Measurements from ENCODE around the gene TMEM151A.

Gene TMEM151A

GRCh38 chr11:66283461-66284105 lies 8.1 kb upstream of the TMEM151A start:
- DNase-seq (ENCODE audit: low spot score), result no peak

DNA sequence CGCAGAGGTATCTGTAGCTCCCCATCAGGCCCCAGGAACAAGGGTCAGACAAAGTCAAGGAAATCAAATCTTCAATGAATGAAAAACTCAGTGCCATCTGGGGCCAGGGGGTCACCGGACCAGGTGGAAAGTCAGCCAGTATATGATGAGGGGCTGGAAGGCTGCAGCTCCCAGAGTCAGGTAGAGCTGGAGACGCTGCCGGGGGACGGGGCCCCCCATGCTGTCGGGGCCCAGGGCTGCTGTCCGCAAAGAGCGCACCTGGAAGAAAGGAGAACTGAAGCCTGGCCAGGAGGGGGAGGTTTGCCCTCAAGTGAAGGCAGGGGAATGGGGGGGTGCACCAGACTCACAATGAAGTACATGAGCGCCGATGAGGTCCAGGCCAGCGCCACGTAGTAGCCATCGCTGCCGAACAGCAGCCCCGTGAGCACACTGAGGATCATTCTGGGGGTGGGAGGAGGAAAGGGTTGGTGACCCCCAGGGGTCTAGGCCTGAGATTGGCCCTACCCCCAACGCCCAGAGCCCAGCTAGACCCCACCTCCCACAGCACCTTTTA lies 7.1 kb upstream of the TMEM151A start:
- no peak for DNase-seq (ENCODE audit: low spot score)

DNA sequence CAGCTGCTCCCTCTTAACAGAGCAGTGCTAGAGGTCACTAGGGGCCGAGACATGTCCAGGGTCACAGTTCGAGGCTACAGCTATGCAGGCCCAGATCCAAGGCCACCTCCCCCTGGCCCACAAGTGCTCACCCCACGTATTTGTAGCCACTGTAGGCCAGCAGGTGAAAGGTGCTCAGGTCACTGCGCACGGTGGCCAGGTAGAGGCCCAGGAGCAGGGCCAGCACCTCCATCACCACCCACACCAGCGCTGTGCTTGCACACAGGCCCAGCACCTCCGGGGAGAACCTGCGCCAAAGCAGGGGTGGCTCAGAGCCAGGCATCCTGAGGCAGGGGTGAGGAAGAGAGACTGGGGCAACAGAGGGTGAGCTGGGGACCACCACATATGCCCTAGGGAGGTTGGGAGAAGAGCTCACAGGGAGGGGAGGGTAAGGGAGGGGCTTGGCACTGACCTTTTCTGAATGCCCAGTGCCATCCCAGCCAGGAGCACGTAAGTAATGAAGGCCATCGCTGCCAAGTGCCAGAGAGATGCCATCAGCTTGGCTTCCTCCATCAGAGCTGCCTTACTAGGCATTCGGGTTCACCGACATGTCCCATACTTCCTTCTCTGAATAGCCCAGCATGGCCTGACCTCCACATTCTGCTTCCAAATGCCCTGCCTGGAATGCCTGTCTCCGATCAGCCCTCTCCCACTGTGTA lies 6.3 kb upstream of the TMEM151A start:
- DNase-seq (ENCODE audit: low spot score), result no peak

DNA sequence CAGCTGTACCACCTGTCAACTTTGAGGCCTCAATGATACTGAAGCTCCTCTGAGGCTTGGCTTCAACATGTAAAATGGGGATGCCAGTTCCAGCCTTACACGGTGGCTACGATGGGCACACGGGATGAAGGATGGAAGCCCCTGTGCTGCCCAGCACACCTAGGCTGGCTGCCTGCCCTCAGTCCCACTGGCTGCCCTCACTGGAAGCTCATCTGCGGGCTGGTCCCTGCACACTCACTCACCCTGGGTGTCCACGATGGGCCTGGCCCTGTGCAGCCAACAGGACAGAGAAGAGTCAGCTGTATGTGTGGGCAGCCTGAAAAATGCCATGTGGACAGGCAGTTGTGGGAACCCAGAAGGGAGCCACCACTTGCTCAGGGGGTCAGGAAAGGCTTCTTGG lies 5.0 kb upstream of the TMEM151A start:
- no peak for DNase-seq (ENCODE audit: low spot score)

DNA sequence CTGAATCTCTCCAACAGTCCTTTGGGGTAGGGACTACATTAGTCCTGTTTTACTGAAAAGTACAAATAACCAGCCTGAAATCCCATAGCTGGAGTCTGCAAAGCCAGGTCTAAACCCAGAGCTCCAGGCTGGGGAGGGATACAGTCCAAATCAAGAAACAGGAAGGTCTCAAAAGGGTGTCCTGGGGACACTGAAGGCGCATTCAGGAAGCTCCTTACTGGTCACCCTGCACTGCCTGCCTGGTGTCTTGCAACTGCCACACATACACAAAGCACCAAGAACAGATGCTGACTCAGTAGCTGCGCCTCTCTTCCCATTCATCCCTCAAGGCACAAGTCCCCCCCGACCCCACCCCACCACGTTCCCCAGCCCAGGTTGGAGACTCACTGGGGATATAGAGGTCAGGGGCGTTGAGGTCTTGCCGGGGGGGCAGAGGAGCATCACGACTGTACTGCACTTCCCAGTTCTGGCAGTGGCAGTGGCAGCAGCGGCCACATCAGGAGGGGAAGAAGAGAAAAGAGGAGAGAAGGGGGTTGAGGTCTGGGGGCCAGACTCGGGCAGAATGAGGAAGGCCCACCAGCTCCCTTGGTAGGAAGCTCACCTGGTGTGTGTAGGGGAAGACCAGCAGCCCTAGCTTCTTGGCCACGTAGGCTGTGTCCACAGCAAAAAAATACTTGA lies 4.3 kb upstream of the TMEM151A start:
- no peak for DNase-seq (ENCODE audit: low spot score)

DNA sequence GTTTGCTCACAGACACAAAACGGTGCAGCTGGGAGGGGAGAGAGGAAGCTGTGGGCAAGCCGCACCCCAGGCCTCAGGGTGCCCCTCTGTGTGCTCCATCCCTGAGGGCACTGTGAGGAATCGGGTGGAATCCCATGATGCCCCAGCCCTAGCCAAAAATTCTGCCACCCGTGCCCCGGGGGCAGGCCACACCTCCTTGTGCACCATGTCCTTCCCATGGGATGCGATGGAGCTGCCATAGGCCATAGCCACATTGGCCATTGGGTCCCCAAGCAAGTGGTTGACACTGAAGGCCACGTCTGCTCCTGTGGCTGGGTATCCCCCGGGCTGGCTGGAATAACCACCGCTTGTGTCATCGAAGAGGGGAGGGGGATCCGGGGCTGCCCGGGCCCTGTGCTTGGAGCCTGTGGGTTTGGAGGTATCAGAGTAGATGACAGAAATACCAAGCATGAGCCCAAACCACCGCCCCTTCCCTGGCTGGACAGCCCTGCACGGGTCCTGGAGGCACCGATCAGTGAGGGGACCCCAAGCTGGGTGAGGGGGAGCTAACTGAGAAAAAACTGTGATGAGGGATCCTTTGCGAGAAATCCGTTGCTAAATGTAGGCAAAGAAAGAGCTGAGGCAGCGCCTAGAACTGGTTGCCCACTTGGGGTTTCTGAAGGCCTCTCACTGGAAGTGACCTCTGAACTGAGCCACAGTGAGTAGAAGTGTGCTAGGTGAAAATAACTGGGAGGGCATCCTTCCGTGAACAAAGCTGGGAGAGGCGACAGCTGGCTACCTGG lies 3.6 kb upstream of the TMEM151A start:
- DNase-seq (ENCODE audit: low spot score), result peak; percentile 24

- peak; percentile 100 for DNase-seq (ENCODE audit: low spot score)
These were observed 2.8 kb upstream of the TMEM151A start, which contains the start of gene YIF1A for GRCh38 chr11:66288671-66289547. Gene YIF1A (minus strand): TSS chr11:66289143. CDS start chr11:66288985, 158 bp downstream.

GRCh38 chr11:66289548-66290329 lies 2.0 kb upstream of the TMEM151A start:
- peak; percentile 86 for DNase-seq (ENCODE audit: low spot score)

- no peak for DNase-seq (ENCODE audit: low spot score)
These were observed 1.4 kb upstream of the TMEM151A start for GRCh38 chr11:66290330-66290621.

DNA sequence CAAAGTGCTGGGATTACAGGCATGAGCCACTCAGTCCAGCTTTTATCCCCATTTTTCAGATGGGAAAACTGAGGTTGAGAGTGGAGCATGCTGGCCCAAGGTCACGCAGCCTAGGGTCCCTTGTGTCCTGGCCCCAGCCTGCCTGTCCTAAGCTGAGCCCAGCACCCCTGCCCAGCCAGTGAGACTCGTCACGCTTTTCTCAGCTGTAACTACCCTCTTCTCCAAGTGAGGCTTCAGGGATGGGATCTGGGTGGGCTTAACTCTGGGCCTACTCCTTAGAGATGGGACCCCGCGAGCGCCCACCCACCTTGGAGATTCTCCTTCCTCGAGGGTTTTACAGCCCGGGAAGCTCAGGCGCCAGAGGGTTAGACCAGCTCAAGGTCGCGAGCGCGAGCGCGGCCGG lies 390 bp upstream of the TMEM151A start:
- no peak for DNase-seq (ENCODE audit: low spot score)

DNA sequence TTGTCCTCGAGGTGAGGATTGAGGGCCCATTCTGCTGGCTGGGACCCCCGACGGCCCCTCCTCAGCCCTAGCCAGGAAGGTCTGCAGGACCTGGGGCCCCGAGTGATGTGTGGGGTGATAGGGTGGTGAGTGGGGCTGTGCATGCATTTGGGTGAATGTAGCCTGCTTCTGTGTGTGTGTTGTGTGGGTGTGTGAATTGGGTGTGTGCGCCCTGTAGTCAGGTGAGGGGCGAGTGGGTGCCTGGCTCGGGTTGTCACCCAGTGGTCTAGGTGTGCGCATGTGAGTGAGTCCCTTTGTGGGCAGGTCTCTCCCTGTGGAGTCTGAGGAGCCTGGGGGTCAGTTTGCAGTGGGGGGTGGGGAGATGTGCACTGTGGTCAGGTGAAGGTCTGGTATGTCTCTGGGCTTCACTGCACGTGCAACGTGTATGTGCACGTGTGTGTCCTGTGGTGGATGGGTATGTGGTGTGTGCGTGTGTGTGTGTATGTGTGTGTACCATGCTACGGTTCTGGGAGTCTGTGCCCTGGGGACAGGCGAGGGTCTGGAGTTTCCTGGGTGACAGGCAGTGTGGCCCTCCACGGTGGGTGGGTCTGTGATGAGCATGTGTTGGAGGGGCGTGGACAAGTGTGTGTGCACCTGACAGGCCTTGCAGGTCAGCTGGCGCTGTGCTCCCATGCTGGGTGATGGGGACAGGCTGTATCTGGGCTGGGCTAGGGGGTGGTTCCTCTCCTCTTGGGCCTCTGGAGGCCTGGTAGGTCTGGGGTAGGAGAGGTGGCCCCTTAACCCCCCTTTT lies 1.0 kb downstream of the TMEM151A start:
- DNase-seq (ENCODE audit: low spot score), result no peak

GRCh38 chr11:66293352-66293751 lies 1.7 kb downstream of the TMEM151A start:
- no peak for DNase-seq (ENCODE audit: low spot score)

GRCh38 chr11:66293777-66294625 lies 2.3 kb downstream of the TMEM151A start:
- DNase-seq (ENCODE audit: low spot score), result no peak

GRCh38 chr11:66294626-66295620 lies 3.2 kb downstream of the TMEM151A start:
- no peak for DNase-seq (ENCODE audit: low spot score)

GRCh38 chr11:66297610-66298009 lies 5.9 kb downstream of the TMEM151A start:
- no peak for DNase-seq (ENCODE audit: low spot score)

- DNase-seq (ENCODE audit: low spot score), result no peak
These were observed 7.5 kb downstream of the TMEM151A start for GRCh38 chr11:66299186-66299585.

GRCh38 chr11:66302656-66303055 lies 11.0 kb downstream of the TMEM151A start:
- no peak for DNase-seq (ENCODE audit: low spot score)
